ENCODE measurements around the gene SLC25A18. TPM values are rescaled to one million over a fixed set of nuclear protein-coding genes. Genes with fewer than 3 reads are reported as not detected.
"Not testable (repeated sequence)": the region's sequence is repeated elsewhere in the genome, so short reads cannot be mapped to it uniquely, and the experiment has no call there.

The SLC25A18 gene
- total RNA-seq, 1 donor from 2014 or later: 0.08 TPM

- no peak for ATAC-seq
Observed at GRCh38 chr22:17607891-17608521, 44.7 kb downstream of the SLC25A18 start.

GRCh38 chr22:17612057-17612456, 48.8 kb downstream of the SLC25A18 start:
- ATAC-seq: no peak

GRCh38 chr22:17613280-17613679, 50.0 kb downstream of the SLC25A18 start:
- no peak for ATAC-seq

- ATAC-seq: no peak
Observed at GRCh38 chr22:17627961-17628405, 64.7 kb downstream of the SLC25A18 start.

GRCh38 chr22:17628406-17629172, 65.3 kb downstream of the SLC25A18 start, which contains the start of gene ATP6V1E1:
TSS of gene ATP6V1E1 (minus strand) at chr22:17628749. CDS start at chr22:17628635, 114 bp downstream.
- peak; percentile 99 for ATAC-seq

- ATAC-seq: no peak
Observed at GRCh38 chr22:17629173-17629489, 65.8 kb downstream of the SLC25A18 start.

GRCh38 chr22:17629641-17630040, 66.3 kb downstream of the SLC25A18 start:
- ATAC-seq: no peak

- ATAC-seq: no peak
Observed at GRCh38 chr22:17631076-17631565, 67.8 kb downstream of the SLC25A18 start.

- ATAC-seq: peak; percentile 80
Observed at GRCh38 chr22:17633217-17633997, 70.1 kb downstream of the SLC25A18 start.

- no peak for ATAC-seq
Observed at GRCh38 chr22:17633998-17634323, 70.7 kb downstream of the SLC25A18 start.

GRCh38 chr22:17634696-17635095, 71.4 kb downstream of the SLC25A18 start:
- ATAC-seq: no peak

GRCh38 chr22:17636850-17637249, 73.6 kb downstream of the SLC25A18 start:
- ATAC-seq: not testable (repeated sequence)

GRCh38 chr22:17637490-17638181, 74.3 kb downstream of the SLC25A18 start:
- no peak for ATAC-seq

- peak; percentile 37 for ATAC-seq
Observed at GRCh38 chr22:17638182-17638431, 74.8 kb downstream of the SLC25A18 start.

- peak; percentile 95 for ATAC-seq
Observed at GRCh38 chr22:17638432-17639246, 75.3 kb downstream of the SLC25A18 start, which contains the start of gene BCL2L13. TSS of gene BCL2L13 (plus strand) at chr22:17638757. CDS start at chr22:17655712, 16,955 bp downstream.

- peak; percentile 46 for ATAC-seq
Observed at GRCh38 chr22:17639247-17639741, 76.0 kb downstream of the SLC25A18 start.

Other genes with a start within 250 kb of the SLC25A18 start
- gene CECR2, start 194.0 kb upstream of the SLC25A18 start, total RNA-seq: 0.40 TPM
- gene ATP6V1E1, start 65.3 kb downstream of the SLC25A18 start, total RNA-seq: 87.6 TPM
- 34.0 TPM for gene BCL2L13, start 75.3 kb downstream of the SLC25A18 start, total RNA-seq
- 12.3 TPM for gene BID, start 211.0 kb downstream of the SLC25A18 start, total RNA-seq